ENCODE results near the gene AHSA1.

DNA sequence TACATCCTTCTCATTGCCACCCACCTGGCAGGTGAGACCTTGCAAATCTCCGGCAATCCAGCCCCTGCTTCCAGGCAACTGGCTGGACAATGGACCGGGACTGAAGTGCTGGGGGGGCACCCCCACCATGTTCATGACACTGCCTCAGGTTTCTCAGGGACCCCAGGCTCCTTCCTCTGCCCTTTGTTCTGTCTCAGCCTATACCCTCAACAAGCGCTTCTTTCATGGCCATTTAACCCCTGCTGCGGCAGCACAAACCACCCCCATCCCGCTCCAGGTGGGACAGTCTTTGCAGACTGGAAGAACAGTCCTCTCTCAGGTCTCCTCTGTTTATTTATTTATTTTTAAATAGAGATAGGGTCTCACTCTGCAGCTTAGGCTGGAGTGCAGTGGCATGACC lies 33.2 kb downstream of the AHSA1 start:
- TF ChIP-seq, protein P1, sequence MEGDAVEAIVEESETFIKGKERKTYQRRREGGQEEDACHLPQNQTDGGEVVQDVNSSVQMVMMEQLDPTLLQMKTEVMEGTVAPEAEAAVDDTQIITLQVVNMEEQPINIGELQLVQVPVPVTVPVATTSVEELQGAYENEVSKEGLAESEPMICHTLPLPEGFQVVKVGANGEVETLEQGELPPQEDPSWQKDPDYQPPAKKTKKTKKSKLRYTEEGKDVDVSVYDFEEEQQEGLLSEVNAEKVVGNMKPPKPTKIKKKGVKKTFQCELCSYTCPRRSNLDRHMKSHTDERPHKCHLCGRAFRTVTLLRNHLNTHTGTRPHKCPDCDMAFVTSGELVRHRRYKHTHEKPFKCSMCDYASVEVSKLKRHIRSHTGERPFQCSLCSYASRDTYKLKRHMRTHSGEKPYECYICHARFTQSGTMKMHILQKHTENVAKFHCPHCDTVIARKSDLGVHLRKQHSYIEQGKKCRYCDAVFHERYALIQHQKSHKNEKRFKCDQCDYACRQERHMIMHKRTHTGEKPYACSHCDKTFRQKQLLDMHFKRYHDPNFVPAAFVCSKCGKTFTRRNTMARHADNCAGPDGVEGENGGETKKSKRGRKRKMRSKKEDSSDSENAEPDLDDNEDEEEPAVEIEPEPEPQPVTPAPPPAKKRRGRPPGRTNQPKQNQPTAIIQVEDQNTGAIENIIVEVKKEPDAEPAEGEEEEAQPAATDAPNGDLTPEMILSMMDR (IDR thresholded peaks at IDR 0.05) = no peak
- TF ChIP-seq POLR2A (IDR thresholded peaks at IDR 0.05) = no peak

All from testis (tissue), 2 donors.